ENCODE data around the gene NIPAL1. TPM values are rescaled to one million over a fixed set of nuclear protein-coding genes. Genes with fewer than 3 reads are reported as not detected.

The NIPAL1 gene
- total RNA-seq, 4 donors from 2014 or later = 0.33 to 1.3 (median 0.60) TPM

DNA sequence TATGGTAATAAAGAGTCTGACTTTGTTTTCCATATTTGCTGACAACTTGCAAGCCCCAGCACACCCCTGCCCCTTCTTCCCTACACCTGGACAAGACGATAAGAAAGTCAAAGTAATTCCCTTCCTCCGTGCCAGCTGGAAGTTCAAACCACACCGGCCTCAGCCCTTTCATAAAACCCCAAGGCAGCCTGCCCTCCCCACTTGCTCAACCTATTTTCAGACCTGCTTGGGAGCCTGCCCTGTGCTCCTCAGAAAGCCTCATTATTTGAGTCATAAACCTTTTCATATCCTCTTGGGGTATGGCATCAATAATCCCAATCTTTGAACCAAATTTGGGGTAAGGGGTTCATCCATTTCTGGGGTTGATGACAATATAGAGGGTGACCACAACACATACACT, 29.5 kb downstream of the NIPAL1 start:
- WGBS = 66% methylated on average over 3 of the region's 3 CpGs
- H3K27me3 ChIP-seq = peaks cover 0 to 9% (median 0%) of the 10 kb centered on the region in 4 donors
- intact Hi-C loops (cut with DNase I) = no loop called here

DNA sequence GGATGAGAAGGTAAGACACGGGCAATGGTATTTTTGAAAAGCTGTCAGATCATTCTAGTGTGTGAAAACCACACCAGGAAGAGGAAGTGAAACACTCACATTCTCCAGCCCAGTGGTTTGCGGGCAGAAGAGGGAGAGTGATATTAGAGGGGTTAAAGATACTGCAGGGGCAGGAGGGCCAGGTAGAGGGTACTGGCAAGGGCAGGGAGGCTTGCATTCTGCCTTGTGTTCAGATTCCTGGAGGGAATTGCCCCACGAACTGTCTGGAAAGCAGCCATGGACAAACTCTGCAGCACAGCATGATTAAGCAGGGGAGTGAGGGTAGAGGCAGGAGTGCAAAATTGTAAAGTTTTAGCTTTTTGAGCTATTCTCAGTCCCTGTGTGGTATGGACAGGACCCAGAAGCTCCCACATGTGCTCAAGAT, 30.9 kb downstream of the NIPAL1 start:
- no peak for TF ChIP-seq POLR2AphosphoS5 (IDR thresholded peaks at IDR 0.05)
- TF ChIP-seq POLR2A (IDR thresholded peaks at IDR 0.05; ENCODE audit: low read depth) = no peak
- TF ChIP-seq EP300 (IDR thresholded peaks at IDR 0.05) = no peak
- TF ChIP-seq, protein P1, sequence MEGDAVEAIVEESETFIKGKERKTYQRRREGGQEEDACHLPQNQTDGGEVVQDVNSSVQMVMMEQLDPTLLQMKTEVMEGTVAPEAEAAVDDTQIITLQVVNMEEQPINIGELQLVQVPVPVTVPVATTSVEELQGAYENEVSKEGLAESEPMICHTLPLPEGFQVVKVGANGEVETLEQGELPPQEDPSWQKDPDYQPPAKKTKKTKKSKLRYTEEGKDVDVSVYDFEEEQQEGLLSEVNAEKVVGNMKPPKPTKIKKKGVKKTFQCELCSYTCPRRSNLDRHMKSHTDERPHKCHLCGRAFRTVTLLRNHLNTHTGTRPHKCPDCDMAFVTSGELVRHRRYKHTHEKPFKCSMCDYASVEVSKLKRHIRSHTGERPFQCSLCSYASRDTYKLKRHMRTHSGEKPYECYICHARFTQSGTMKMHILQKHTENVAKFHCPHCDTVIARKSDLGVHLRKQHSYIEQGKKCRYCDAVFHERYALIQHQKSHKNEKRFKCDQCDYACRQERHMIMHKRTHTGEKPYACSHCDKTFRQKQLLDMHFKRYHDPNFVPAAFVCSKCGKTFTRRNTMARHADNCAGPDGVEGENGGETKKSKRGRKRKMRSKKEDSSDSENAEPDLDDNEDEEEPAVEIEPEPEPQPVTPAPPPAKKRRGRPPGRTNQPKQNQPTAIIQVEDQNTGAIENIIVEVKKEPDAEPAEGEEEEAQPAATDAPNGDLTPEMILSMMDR (IDR thresholded peaks at IDR 0.05) = no peak

More for the DNA sequence above, 29.5 kb downstream of the NIPAL1 start:
- peaks cover 0 to 10% (median 0%) of the 10 kb centered on the region in 4 donors for H3K4me1 ChIP-seq
- H3K36me3 ChIP-seq = no peaks in the 10 kb centered on the region
- H3K9me3 ChIP-seq = no peaks in the 10 kb centered on the region
- DNase-seq (ENCODE audit: extremely low spot score) = no peak
- no peak for TF ChIP-seq POLR2A (IDR thresholded peaks at IDR 0.05; ENCODE audit: low read depth)
- TF ChIP-seq EP300 (IDR thresholded peaks at IDR 0.05) = no peak
- no peak for TF ChIP-seq POLR2AphosphoS5 (IDR thresholded peaks at IDR 0.05)
- TF ChIP-seq, protein P1 (IDR thresholded peaks at IDR 0.05) = no peak
- H3K27ac ChIP-seq (replicated peaks in 1 of 4) = no peak overlapping the region
- no peak overlapping the region for H3K4me3 ChIP-seq

DNA sequence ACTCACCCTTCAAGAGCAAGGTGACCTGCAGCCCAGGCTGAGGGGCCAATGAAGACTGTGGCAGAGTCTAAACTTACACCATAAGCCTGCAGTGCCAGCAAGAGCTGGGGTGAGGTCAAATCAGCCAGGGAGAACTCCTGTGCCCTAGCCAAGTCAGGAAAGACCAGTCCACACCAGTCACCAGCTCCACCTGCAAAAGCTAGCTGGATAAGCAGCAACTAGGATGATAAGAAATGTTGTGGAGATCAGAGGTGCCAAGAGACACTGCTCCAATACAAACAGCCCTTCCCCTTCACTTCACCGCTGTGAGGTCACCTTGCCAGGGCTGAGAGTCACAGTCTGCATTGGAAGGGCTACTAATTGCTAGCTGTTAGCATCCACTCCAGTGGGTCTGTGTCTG, 31.3 kb downstream of the NIPAL1 start:
- peaks cover 0 to 9% (median 0%) of the 10 kb centered on the region in 4 donors for H3K27me3 ChIP-seq
- no peaks in the 10 kb centered on the region for H3K9me3 ChIP-seq
- no peaks in the 10 kb centered on the region for H3K36me3 ChIP-seq
- WGBS = 71% methylated on average over 1 of the region's 1 CpG
- H3K4me1 ChIP-seq = peaks cover 0 to 10% (median 0%) of the 10 kb centered on the region in 4 donors
- no peak for TF ChIP-seq POLR2A (IDR thresholded peaks at IDR 0.05; ENCODE audit: low read depth)
- no peak for TF ChIP-seq POLR2AphosphoS5 (IDR thresholded peaks at IDR 0.05)
- TF ChIP-seq, protein P1 (IDR thresholded peaks at IDR 0.05) = no peak
- no peak for TF ChIP-seq EP300 (IDR thresholded peaks at IDR 0.05)
- intact Hi-C loops (cut with DNase I) = no loop called here
- H3K4me3 ChIP-seq = no peak overlapping the region
- no peak for DNase-seq (ENCODE audit: extremely low spot score)
- no peak overlapping the region for H3K27ac ChIP-seq (replicated peaks in 1 of 4)

More for the DNA sequence above, 30.9 kb downstream of the NIPAL1 start:
- DNase-seq (ENCODE audit: extremely low spot score) = no peak
- Histone ChIP-seq H3K4me1 (peaks cover 0 to 10% (median 0%) of the 10 kb centered on the region in 4 donors), H3K27me3 (peaks cover 0 to 9% (median 0%) of the 10 kb centered on the region in 4 donors), H3K9me3 (no peaks in the 10 kb centered on the region), H3K36me3 (no peaks in the 10 kb centered on the region), H3K27ac (replicated peaks in 1 of 4) (no peak overlapping the region), H3K4me3 (no peak overlapping the region)
- intact Hi-C loops (cut with DNase I) = no loop called here
- WGBS = 41% methylated on average over 3 of the region's 3 CpGs

DNA sequence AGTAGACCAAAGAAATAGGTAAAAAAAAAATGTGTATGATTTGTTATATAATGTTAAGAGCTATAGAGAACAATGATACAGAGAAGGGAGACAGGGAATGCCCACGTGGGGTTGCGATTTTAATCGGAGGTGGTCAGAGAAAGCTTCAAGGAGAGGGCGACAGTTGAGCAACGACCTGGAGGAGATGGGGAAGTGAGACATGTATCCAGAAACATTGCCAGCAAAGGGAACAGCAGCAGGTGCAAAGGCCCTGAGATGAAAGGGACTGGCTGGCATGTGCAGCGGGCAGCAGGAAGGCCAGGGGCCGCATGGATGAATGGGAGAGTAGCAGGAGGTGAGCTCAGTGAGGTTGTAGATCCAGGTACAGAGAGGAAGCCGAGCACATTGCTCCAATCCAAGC, 32.9 kb downstream of the NIPAL1 start:
- no peak overlapping the region for H3K27ac ChIP-seq (replicated peaks in 1 of 4)
- H3K4me3 ChIP-seq = no peak overlapping the region
- H3K36me3 ChIP-seq = no peaks in the 10 kb centered on the region
- DNase-seq (ENCODE audit: extremely low spot score) = no peak
- TF ChIP-seq POLR2AphosphoS5 (IDR thresholded peaks at IDR 0.05) = no peak
- TF ChIP-seq, protein P1 (IDR thresholded peaks at IDR 0.05) = no peak
- no peak for TF ChIP-seq POLR2A (IDR thresholded peaks at IDR 0.05; ENCODE audit: low read depth)
- no peak for TF ChIP-seq EP300 (IDR thresholded peaks at IDR 0.05)
- H3K4me1 ChIP-seq = peaks cover 0 to 10% (median 0%) of the 10 kb centered on the region in 4 donors
- WGBS = 77% methylated on average over 8 of the region's 8 CpGs
- no peaks in the 10 kb centered on the region for H3K9me3 ChIP-seq
- peaks cover 0 to 9% (median 0%) of the 10 kb centered on the region in 4 donors for H3K27me3 ChIP-seq
- intact Hi-C loops (cut with DNase I) = no loop called here

DNA sequence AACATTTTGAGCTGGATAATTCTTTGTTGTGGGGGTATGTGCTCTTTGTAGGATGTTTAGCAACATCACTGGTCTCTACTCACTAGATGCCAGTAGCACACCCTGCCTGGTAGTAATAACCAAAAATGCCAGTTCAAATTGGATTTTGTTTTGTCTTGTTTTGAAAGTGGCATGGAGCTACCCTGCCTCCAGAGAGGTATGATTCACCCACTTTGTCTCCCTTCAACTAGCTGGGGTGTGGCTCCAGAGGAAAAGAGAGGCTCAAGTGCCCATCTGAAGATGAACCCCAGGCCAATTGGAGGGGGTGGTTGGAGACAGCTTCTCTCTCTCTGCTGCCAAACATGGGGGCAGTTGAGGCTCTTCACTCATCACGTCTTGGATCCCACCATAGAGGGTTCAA, 34.5 kb downstream of the NIPAL1 start:
- DNase-seq (ENCODE audit: extremely low spot score) = no peak
- 92% methylated on average over 1 of the region's 1 CpG for WGBS
- no peak overlapping the region for H3K4me3 ChIP-seq
- intact Hi-C loops (cut with DNase I) = no loop called here
- no peak overlapping the region for H3K27ac ChIP-seq (replicated peaks in 1 of 4)
- peaks cover 0 to 10% (median 0%) of the 10 kb centered on the region in 4 donors for H3K4me1 ChIP-seq
- H3K36me3 ChIP-seq = no peaks in the 10 kb centered on the region
- no peaks in the 10 kb centered on the region for H3K9me3 ChIP-seq
- TF ChIP-seq POLR2AphosphoS5 (IDR thresholded peaks at IDR 0.05) = no peak
- TF ChIP-seq EP300 (IDR thresholded peaks at IDR 0.05) = no peak
- no peak for TF ChIP-seq POLR2A (IDR thresholded peaks at IDR 0.05; ENCODE audit: low read depth)
- TF ChIP-seq, protein P1 (IDR thresholded peaks at IDR 0.05) = no peak
- peaks cover 0 to 6% (median 0%) of the 10 kb centered on the region in 4 donors for H3K27me3 ChIP-seq
